Measurements from ENCODE around the gene MYH9.
"Not testable (repeated sequence)": the region's sequence is repeated elsewhere in the genome, so short reads cannot be mapped to it uniquely, and the experiment has no call there.

MYH9 gene

DNA sequence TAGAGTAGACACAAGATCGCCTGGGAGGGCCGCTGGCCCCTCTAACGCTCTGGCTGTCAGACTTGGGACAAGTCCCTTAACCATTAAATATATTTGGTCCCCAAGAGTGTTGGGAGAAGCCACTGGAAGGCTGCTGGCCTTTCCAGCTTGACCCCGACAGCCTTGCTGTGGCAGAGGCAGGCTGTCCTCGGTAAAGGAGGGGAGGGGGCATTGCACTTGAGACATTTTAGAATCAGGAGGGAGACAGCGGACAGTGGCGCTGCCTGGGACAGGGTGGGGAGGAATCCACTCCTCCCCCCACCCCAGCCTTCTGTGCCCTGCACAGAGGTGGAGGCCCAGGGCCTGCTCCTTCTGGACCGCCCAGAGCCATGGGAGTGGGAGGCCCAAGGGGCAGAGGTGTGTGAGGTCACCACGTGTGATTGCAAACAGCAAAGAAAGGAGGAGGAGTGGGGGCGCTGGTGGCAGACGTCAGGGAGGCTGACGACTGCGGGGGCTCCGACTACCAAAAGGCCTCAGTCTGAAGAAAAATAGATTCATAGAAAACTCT, 105.9 kb downstream of the MYH9 start:
- Mint-ChIP-seq H3K27me3 (no peaks in the 10 kb centered on the region), H3K36me3 (ENCODE audit: insufficient read depth) (peaks cover 84% of the 10 kb centered on the region), H3K9me3 (no peaks in the 10 kb centered on the region), H3K27ac (peak overlapping the region in 1 of 2 donors; percentile 83), H3K4me3 (no peak overlapping the region), H3K4me1 (ENCODE audit: low read depth in 2 of 2) (peaks cover 17 to 22% of the 10 kb centered on the region in 2 donors)
- ATAC-seq (replicated peaks) (no peak), DNase-seq (no peak)

DNA sequence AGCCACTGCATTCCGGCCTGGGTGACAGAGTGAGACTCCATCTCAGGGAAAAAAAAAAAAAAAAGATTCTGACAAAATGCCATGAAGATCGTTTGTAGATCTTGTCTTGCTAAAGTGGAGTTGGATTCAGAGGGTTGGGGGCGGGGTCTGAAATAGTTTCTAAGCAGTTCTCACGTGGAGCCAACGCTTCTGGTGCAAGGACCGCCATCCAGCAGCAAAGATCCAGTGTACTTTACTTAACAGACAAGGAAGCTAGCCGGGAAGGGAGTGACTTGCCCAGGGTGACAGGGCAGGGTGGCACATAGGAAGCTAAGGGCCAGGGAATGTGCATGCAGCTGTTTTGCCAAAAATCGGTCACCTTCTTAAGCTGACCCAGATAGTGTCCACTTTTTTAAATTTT, 107.4 kb downstream of the MYH9 start:
- Mint-ChIP-seq H3K4me3 (peak overlapping the region in 1 of 2 donors; percentile 36), H3K36me3 (ENCODE audit: insufficient read depth) (peaks cover 70% of the 10 kb centered on the region), H3K27me3 (no peaks in the 10 kb centered on the region), H3K4me1 (ENCODE audit: low read depth in 2 of 2) (peaks cover 13 to 18% of the 10 kb centered on the region in 2 donors), H3K27ac (peak overlapping the region in 1 of 2 donors; percentile 67), H3K9me3 (no peaks in the 10 kb centered on the region)
- ATAC-seq (replicated peaks) (no peak), DNase-seq (no peak)

DNA sequence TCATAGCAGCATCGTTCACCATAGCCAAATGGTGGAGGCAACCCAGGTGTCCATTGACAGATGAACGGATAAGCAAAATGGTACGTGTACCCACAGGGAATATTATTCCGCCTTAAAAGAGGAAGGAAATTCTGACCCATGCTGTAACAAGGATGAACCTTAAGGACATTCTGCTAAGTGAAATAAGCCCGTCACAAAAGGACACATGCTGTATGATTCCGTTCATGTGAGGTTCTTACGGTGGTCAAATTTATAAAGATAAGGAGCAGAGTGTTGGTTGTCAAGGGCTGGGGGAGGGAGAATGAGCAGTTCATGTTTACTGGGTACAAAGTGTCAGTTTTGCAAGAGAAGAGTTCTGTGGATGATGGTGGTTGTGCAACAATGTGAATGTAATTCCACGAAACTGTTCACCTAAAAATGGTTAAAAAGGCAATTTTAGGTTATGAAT, 108.5 kb downstream of the MYH9 start:
- H3K9me3 Mint-ChIP-seq: no peaks in the 10 kb centered on the region
- ATAC-seq (replicated peaks) (no peak), DNase-seq (no peak)
- H3K27ac Mint-ChIP-seq: peak overlapping the region in 1 of 2 donors; percentile 44
- H3K4me1 Mint-ChIP-seq (ENCODE audit: low read depth in 2 of 2): peaks cover 10 to 18% of the 10 kb centered on the region in 2 donors
- no peak overlapping the region for H3K4me3 Mint-ChIP-seq
- H3K36me3 Mint-ChIP-seq (ENCODE audit: insufficient read depth): peaks cover 61% of the 10 kb centered on the region
- no peaks in the 10 kb centered on the region for H3K27me3 Mint-ChIP-seq

DNA sequence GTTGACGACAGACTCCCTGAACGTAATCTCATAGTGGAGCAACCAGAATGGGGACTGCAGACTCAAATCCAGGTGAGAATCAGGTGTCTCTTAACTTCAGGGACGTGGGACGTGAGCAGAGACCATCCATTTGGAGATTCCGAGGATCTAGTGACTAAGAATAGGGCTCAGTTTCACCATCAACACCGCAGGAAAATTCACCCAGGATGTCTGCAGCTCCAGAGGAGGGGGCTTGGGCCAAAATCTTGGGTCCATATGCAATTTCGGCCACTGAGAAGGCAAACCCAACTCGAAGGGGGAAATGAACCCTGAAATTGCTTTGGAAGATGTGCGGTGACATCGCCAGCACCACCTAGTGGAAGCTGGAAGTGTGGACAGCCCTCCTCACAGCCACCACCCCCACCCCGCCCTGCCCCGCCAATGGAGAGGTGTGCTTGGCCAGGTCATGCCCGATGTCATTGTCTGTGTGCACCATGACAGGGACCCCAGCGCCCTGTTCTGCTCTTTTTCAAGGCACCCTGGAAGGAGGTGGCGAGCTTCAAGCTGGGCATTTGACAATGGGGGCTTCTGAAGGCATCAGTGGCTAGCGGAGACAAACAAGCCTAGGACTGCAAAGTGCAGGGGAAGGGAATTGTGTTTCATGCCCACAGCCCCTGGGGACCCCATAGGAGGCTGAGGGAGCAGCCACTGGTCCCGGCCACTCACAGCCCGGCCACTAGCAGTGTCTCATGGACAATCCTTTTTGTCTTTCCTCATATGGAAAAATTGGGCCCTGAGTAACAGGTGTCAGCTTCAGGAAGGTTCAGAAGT, 110.1 kb downstream of the MYH9 start:
- no peaks in the 10 kb centered on the region for H3K27me3 Mint-ChIP-seq
- H3K27ac Mint-ChIP-seq: peak overlapping the region in 1 of 2 donors; percentile 41
- H3K36me3 Mint-ChIP-seq (ENCODE audit: insufficient read depth): peaks cover 50% of the 10 kb centered on the region
- H3K4me1 Mint-ChIP-seq (ENCODE audit: low read depth in 2 of 2): peaks cover 10 to 18% of the 10 kb centered on the region in 2 donors
- ATAC-seq (replicated peaks): peak; percentile 86
- peak overlapping the region in 1 of 2 donors; percentile 12 for H3K4me3 Mint-ChIP-seq
- DNase-seq: peak; percentile 49 to 53 (median 50)
- no peaks in the 10 kb centered on the region for H3K9me3 Mint-ChIP-seq

DNA sequence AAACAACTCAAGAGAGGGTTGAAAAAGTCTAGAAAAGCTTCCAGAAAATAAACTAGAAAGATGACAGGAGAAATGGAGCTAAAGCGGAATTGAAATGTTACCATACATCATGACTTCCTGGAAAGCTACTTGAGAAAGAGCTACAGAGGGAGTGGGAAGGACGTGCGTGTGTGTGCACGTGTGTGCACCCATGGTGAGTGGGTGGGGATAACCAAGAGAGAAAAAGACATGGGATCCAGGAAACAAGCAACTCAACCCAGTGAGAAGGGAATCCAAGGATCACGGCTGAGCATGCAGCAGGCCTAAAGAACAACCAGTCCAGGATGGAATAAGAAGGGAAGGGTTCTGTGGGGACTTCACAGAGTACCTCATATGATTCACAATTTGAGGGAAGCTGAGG, 113.2 kb downstream of the MYH9 start:
- no peak overlapping the region for H3K4me3 Mint-ChIP-seq
- H3K27ac Mint-ChIP-seq: no peak overlapping the region
- peaks cover 10 to 24% of the 10 kb centered on the region in 2 donors for H3K4me1 Mint-ChIP-seq (ENCODE audit: low read depth in 2 of 2)
- H3K36me3 Mint-ChIP-seq (ENCODE audit: insufficient read depth): peaks cover 24% of the 10 kb centered on the region
- no peak for ATAC-seq (replicated peaks)
- no peaks in the 10 kb centered on the region for H3K9me3 Mint-ChIP-seq
- H3K27me3 Mint-ChIP-seq: no peaks in the 10 kb centered on the region
- no peak for DNase-seq

DNA sequence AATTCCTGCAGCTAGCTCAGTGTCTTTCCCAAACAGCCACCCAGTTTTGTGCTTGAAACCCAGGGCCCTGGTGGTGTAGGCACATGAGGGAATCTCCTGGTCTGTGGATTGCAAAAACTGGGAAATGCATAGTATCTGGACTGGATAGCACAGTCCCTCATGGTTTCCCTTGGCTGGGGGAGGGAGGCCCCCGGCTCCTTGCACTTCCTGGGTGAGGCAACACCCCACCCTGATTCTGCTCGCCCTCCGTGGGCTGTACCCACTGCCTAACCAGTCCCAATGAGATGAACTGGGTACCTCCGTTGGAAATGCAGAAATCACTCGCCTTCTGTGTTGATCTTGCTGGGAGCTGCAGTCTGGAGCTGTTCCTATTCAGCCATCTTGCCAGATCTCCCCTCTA, 115.8 kb downstream of the MYH9 start:
- H3K27ac Mint-ChIP-seq, H3K9me3 Mint-ChIP-seq: not testable (repeated sequence)

DNA sequence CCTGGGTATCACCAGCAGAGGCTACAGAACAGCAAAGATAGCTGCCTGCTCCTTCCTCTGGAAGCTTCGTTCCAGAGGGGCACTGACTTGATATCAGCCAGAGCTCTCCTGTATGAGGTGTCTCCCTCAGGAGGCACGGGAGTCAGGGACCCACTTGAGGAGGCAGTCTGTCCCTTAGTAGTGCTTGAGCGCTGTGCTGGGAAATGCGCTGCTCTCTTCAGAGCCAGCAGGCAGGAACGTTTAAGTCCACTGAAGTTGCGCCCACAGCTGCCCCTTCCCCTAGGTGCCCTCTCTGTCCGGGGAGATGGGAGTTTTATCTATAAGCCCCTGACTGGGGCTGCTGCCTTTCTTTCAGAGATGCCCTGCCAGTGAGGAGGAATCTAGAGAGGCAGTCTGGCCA, 116.5 kb downstream of the MYH9 start:
- Mint-ChIP-seq H3K36me3 (ENCODE audit: insufficient read depth) (peaks cover 19% of the 10 kb centered on the region), H3K4me1 (ENCODE audit: low read depth in 2 of 2) (peaks cover 6 to 10% of the 10 kb centered on the region in 2 donors)
- not testable (repeated sequence) for H3K27me3 Mint-ChIP-seq; H3K27ac Mint-ChIP-seq; ATAC-seq (replicated peaks); DNase-seq; H3K9me3 Mint-ChIP-seq; H3K4me3 Mint-ChIP-seq

More for the DNA sequence above, 115.8 kb downstream of the MYH9 start:
- not testable (repeated sequence) for H3K27me3 Mint-ChIP-seq; H3K4me3 Mint-ChIP-seq; ATAC-seq (replicated peaks); DNase-seq
- peaks cover 6 to 10% of the 10 kb centered on the region in 2 donors for H3K4me1 Mint-ChIP-seq (ENCODE audit: low read depth in 2 of 2)
- peaks cover 13% of the 10 kb centered on the region for H3K36me3 Mint-ChIP-seq (ENCODE audit: insufficient read depth)

DNA sequence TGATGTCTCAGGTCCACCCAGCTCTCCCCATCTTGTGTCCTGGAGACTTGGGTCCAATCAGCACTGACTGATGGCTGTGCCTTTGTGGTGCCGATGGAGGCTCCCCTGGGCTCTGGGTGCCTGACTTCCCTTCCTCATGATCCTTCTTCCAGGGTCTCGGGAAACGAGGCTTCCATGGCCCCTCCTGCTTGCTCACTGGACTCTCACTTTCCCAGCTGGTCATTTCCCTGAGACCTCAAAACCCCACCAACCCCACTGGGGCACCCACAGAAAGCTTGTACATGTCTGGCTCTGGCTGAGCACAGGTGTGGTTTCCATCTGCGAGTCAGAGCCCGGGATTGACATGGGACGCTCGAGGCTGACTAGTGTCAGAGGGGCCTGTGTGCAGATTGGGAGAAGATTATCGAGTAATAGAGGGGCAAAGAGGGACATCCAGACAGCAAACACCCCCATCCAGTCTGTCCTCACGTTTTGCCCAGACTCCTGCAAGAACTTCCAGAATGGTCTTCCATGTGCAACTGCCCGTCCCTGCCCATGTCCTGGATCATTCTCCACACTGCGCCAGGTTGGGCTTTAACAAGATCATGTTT, 119.8 kb downstream of the MYH9 start:
- ATAC-seq (replicated peaks) (no peak), DNase-seq (no peak)
- Mint-ChIP-seq H3K4me3 (no peak overlapping the region), H3K27me3 (no peaks in the 10 kb centered on the region), H3K9me3 (no peaks in the 10 kb centered on the region), H3K27ac (no peak overlapping the region), H3K36me3 (ENCODE audit: insufficient read depth) (peaks cover 43% of the 10 kb centered on the region), H3K4me1 (ENCODE audit: low read depth in 2 of 2) (peaks cover 8 to 10% of the 10 kb centered on the region in 2 donors)

DNA sequence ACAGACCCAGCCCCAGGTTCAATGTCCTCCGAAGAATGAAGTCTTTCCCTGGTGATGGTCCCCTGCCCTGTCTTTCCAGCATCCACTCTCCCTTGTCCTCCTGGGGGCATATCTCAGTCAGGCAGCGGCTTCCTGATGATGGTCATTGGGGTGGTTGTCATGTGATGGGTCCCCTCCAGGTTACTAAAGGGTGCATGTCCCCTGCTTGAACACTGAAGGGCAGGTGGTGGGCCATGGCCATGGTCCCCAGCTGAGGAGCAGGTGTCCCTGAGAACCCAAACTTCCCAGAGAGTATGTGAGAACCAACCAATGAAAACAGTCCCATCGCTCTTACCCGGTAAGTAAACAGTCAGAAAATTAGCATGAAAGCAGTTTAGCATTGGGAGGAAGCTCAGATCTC, 120.7 kb downstream of the MYH9 start:
- DNase-seq: no peak
- H3K27ac Mint-ChIP-seq: peak overlapping the region; percentile 29 to 74
- no peaks in the 10 kb centered on the region for H3K27me3 Mint-ChIP-seq
- no peaks in the 10 kb centered on the region for H3K9me3 Mint-ChIP-seq
- no peak overlapping the region for H3K4me3 Mint-ChIP-seq
- peaks cover 10 to 11% of the 10 kb centered on the region in 2 donors for H3K4me1 Mint-ChIP-seq (ENCODE audit: low read depth in 2 of 2)
- peaks cover 45% of the 10 kb centered on the region for H3K36me3 Mint-ChIP-seq (ENCODE audit: insufficient read depth)
- ATAC-seq (replicated peaks): no peak

DNA sequence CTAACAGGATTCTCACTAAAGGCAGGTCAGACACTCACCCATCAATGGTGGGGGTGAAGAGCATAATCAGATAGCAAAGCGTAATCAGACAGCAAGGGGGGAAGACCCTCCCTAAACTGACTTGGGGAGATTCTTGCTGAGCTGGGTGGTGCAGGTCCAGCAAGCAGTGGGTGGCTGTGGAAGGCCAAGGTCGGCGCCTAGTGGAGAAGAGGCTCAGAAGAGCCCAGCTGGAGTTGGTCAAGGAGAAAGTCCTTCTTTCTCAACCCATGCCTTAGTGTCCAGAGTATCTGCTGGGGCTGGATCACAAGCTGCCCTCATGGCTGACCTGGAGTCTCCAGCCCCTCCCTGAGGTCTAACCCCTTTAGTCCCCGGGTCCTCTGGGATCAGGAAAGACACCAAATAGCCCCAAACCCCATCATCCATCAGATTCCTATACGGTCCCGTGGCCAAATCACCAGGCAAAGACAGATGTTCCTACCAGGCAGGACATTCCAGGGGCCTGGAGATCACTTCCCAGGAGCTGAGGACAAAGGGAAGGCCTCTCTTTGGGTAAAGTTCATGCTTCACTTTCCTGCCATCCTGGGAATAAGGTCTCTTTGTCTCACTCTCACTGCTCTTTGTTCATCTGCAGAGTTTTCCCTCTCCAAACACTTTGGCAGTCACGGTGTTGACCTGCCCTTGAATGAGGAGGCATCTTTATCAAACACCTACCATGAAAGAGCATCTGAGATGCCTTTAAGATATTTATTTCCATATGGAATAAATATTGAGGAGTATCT, 123.7 kb downstream of the MYH9 start:
- not testable (repeated sequence) for ATAC-seq (replicated peaks); H3K9me3 Mint-ChIP-seq; DNase-seq; H3K27me3 Mint-ChIP-seq; H3K4me3 Mint-ChIP-seq
- H3K36me3 Mint-ChIP-seq (ENCODE audit: insufficient read depth): peaks cover 61% of the 10 kb centered on the region
- peaks cover 4 to 16% of the 10 kb centered on the region in 2 donors for H3K4me1 Mint-ChIP-seq (ENCODE audit: low read depth in 2 of 2)
- H3K27ac Mint-ChIP-seq: peak overlapping the region in 1 of 2 donors; percentile 31

DNA sequence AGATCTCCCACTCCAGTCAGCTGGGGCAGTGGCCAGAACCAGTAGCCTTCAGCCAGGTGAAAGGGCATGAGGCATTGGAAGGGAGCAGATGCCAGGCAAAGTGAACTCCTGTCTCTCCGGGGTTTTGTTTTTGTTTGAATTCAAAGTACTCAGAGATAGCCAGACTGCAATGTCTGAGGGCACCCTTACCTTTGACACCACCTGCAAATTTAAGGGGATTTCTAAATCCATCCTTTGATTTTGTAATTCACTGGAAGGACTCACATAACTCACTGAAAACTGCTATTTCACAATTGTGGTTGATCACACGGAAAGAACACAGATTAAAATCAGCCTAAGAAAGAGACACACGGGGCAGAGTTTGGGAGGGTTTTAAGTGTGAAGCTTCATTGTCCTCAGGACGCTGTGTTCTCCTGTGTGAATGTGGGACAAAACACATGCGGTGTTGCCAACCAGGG, 124.5 kb downstream of the MYH9 start:
- H3K36me3 Mint-ChIP-seq (ENCODE audit: insufficient read depth): peaks cover 66% of the 10 kb centered on the region
- H3K27me3 Mint-ChIP-seq; DNase-seq; ATAC-seq (replicated peaks); H3K9me3 Mint-ChIP-seq; H3K4me3 Mint-ChIP-seq: not testable (repeated sequence)
- peaks cover 13 to 19% of the 10 kb centered on the region in 2 donors for H3K4me1 Mint-ChIP-seq (ENCODE audit: low read depth in 2 of 2)
- H3K27ac Mint-ChIP-seq: peak overlapping the region in 1 of 2 donors; percentile 35

DNA sequence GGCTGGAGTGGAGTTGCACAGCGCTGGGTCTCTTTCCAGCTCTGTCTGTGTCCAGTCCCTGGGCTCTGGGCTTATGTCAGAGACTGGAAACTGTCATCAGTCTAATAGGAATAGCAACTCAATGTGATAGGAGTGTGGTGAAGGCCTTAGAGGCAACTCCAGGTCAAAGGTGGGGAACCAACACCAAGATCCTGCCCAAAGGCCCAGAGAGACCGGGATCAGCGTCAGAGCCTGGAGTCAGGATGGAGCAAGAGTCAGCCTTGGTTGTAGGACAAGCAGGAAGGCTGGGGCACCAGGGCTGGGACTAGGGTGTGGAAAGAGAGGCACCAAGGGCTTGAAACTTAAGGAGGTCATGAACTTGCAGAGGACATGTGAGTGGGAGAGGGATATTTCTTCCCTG, 125.5 kb downstream of the MYH9 start:
- H3K4me1 Mint-ChIP-seq (ENCODE audit: low read depth in 2 of 2): peaks cover 19 to 24% of the 10 kb centered on the region in 2 donors
- H3K9me3 Mint-ChIP-seq; ATAC-seq (replicated peaks); DNase-seq; H3K4me3 Mint-ChIP-seq; H3K27me3 Mint-ChIP-seq: not testable (repeated sequence)
- H3K27ac Mint-ChIP-seq: peak overlapping the region; percentile 35 to 62
- peaks cover 69% of the 10 kb centered on the region for H3K36me3 Mint-ChIP-seq (ENCODE audit: insufficient read depth)

DNA sequence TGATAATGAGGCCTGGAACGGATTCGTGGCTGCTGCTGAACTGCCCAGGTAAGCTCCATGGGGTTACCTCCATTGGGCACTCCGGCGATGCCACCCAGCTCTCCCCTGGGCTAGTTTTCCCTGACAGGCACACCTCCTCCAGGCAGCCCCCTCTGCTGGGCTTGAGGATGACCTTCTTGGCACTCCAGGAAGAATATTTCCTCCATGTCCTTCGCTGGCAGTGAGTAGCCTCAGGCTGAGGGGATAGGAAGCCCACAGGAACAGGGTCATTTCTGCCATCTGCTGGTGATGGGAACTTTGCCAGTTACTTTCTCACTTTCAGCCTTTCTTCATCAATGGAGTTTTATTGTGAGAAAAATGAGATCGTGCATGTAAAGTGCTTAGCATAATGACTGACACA, 126.1 kb downstream of the MYH9 start:
- not testable (repeated sequence) for H3K27me3 Mint-ChIP-seq; H3K4me3 Mint-ChIP-seq; H3K9me3 Mint-ChIP-seq; DNase-seq; ATAC-seq (replicated peaks)
- Mint-ChIP-seq H3K27ac (peak overlapping the region in 1 of 2 donors; percentile 62), H3K4me1 (ENCODE audit: low read depth in 2 of 2) (peaks cover 26 to 29% of the 10 kb centered on the region in 2 donors), H3K36me3 (ENCODE audit: insufficient read depth) (peaks cover 70% of the 10 kb centered on the region)

Data from effector memory CD8-positive, alpha-beta T cell (primary cell).